PFSK-1 (cell line): ENCODE results near the gene RASSF8.

Experiments
- POLR2AphosphoS5 ChIP-seq: IDR thresholded peaks from 2 replicates; pipeline ENCODE4 v1.6.1; 2012; ENCODE audit warnings: low read depth, mild to moderate bottlenecking, control low read depth, low read length, moderate library complexity
- SIN3A ChIP-seq: IDR thresholded peaks from 2 replicates; pipeline ENCODE4 v1.6.1; 2012; ENCODE audit warnings: mild to moderate bottlenecking, low read length, moderate library complexity, borderline replicate concordance; ENCODE audit not compliant: insufficient read depth
- TF ChIP-seq, protein P1 (sequence below), 2 experiments: IDR thresholded peaks; 2 replicates each; pipeline versions ENCODE4 v1.6.1 to v1.8.0; 2011 to 2012; ENCODE audit warnings: low read depth in 2 of 2, low read length in 2 of 2, control low read depth in 1 of 2, inconsistent platforms in 1 of 2, mild to moderate bottlenecking in 1 of 2, moderate library complexity in 1 of 2; ENCODE audit not compliant: insufficient read depth in 1 of 2

DNA sequence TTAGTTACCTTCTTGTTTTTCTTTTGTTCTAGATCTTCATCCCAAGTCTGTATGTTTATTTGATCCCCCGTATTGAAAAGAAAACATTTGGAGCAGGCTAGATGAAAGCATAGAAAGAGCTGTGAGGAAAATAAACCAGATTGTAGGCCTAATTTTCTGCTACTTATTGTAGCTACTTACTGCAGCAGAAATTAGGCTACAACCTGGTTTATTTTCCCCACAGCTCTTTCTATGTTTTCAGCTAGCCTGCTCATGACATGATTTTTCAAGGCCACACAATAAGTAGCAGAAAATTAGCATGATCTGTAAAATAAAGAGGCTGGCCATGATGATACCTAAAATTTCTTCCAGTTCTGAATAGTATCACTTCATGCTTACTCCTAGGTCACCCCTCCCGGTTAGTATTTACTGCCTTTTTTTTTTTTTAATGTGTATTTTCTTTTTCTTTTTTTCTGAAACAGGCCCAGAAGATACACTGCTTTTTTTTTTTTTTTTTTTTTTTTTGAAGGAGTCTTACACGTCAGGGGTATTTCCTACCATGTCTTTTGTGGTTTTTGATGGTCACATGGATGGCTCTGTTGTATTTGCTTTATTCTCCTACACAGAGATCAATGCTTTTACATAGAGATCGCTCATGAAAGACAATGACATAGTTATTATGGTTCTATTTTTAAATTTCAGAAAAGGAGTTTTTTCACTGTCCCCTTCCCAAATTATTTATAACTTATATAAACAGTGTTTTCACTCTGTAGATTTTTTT lies 134.0 kb downstream of the RASSF8 start:
- TF ChIP-seq SIN3A (no peak), POLR2AphosphoS5 (no peak)
- TF ChIP-seq, protein P1, sequence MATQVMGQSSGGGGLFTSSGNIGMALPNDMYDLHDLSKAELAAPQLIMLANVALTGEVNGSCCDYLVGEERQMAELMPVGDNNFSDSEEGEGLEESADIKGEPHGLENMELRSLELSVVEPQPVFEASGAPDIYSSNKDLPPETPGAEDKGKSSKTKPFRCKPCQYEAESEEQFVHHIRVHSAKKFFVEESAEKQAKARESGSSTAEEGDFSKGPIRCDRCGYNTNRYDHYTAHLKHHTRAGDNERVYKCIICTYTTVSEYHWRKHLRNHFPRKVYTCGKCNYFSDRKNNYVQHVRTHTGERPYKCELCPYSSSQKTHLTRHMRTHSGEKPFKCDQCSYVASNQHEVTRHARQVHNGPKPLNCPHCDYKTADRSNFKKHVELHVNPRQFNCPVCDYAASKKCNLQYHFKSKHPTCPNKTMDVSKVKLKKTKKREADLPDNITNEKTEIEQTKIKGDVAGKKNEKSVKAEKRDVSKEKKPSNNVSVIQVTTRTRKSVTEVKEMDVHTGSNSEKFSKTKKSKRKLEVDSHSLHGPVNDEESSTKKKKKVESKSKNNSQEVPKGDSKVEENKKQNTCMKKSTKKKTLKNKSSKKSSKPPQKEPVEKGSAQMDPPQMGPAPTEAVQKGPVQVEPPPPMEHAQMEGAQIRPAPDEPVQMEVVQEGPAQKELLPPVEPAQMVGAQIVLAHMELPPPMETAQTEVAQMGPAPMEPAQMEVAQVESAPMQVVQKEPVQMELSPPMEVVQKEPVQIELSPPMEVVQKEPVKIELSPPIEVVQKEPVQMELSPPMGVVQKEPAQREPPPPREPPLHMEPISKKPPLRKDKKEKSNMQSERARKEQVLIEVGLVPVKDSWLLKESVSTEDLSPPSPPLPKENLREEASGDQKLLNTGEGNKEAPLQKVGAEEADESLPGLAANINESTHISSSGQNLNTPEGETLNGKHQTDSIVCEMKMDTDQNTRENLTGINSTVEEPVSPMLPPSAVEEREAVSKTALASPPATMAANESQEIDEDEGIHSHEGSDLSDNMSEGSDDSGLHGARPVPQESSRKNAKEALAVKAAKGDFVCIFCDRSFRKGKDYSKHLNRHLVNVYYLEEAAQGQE (IDR thresholded peaks at IDR 0.05; ENCODE audit: insufficient read depth in 1 of 2, low read depth in 2 of 2, low read length in 2 of 2), result no peak
